ENCODE data around the gene HPSE.

DNA sequence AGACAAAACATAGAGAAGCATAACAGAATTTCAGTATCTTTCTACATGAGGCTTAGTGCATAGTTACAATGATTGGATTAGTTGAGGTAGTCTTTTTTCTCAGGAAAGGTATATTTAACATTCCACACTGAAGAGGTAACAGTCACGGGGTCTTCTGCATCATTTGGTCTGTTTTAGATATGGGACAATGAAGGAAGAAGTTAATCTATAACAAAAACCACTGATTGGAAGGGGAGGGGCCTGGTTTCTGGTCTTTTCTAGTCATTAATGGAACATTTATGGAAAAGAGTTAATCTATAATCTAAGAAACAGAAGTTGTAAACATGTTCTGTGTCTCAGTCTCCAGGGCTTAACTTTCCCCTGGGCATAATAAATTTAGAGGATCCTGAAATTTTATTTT lies 37.3 kb upstream of the HPSE start:
- TF ChIP-seq CTCF (IDR thresholded peaks at IDR 0.05): no peak
- no peak for TF ChIP-seq POLR2A (IDR thresholded peaks at IDR 0.05)
